Activated T-cell treated with anti-CD3 and anti-CD28 coated beads for 1 hour (primary cell): ENCODE measurements around the gene POR.

Experiments used
- DNase-seq: peaks from one replicate; pipeline ENCODE4 v3.0.0-alpha.2; 2020; ENCODE audit warnings: low read depth

POR gene

GRCh38 chr7:75979759-75980429, 64.9 kb downstream of the POR start:
- no peak for DNase-seq

GRCh38 chr7:75980430-75981202, 65.7 kb downstream of the POR start:
- DNase-seq = no peak

- DNase-seq = no peak
Observed at GRCh38 chr7:75981203-75981452, 66.2 kb downstream of the POR start.

- no peak for DNase-seq
Observed at GRCh38 chr7:75981453-75982305, 66.7 kb downstream of the POR start.

- DNase-seq = no peak
Observed at GRCh38 chr7:75982306-75983064, 67.5 kb downstream of the POR start.

- no peak for DNase-seq
Observed at GRCh38 chr7:75983471-75984129, 68.6 kb downstream of the POR start.

GRCh38 chr7:75984130-75985008, 69.4 kb downstream of the POR start:
- DNase-seq = no peak

- no peak for DNase-seq
Observed at GRCh38 chr7:75985009-75985517, 70.1 kb downstream of the POR start.

GRCh38 chr7:75985518-75986146, 70.7 kb downstream of the POR start:
- no peak for DNase-seq

GRCh38 chr7:75986147-75986781, 71.3 kb downstream of the POR start:
- DNase-seq = no peak

GRCh38 chr7:75987026-75987804, 72.3 kb downstream of the POR start:
- no peak for DNase-seq

- no peak for DNase-seq
Observed at GRCh38 chr7:75987805-75988567, 73.0 kb downstream of the POR start.

GRCh38 chr7:75988568-75989499, 73.9 kb downstream of the POR start:
- DNase-seq = no peak

- DNase-seq = no peak
Observed at GRCh38 chr7:75989500-75990388, 74.8 kb downstream of the POR start.

GRCh38 chr7:75991531-75992082, 76.7 kb downstream of the POR start:
- no peak for DNase-seq
